GM21717 (cell line): ENCODE data around the gene FHL2.
A peak's percentile ranks its signal among the peaks of the same experiment; 100 is the strongest.

Experiments
- ATAC-seq: cut with Tn5 transposase; IDR thresholded peaks from one replicate; pipeline ENCODE4 v1.9.1; 2021; ENCODE audit warnings: mild to moderate bottlenecking, moderate library complexity; ENCODE audit not compliant: unreplicated experiment

Gene FHL2

DNA sequence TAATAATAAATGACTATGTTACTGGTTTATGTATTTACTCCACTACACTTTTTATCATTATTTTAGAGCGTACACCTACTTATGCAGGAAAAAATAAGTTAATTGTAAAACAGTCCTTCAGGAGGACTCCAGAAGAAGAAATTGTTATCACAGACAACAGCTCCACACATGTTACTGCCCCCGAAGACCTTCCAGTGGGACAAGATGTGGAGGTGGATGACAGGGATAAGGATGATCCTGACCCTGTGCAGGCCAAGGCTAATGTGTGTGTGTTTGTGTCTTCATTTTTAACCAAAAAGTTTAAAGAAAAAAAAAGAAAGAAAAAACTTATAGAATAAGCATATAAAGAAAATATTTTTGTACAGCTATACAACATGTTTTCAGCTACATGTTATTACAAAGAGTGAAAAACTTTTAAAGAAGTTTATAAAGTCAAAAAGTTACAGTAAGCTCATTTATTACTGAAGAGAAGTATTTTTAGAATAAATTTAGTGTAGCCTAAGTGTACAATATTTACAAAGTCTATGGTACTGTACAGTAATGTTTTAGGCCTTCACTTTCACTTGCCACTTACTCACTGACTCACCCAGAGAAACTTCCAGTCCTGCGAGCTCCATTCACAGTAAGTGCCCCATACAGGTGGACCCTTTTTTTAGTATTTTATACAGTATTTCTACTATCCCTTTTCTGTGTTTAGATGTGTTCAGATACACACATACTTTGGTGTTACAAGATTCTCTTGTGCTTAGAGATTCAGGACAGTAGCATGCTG, 76.8 kb downstream of the FHL2 start:
- no peak for ATAC-seq

GRCh38 chr2:105320651-105321215, 78.1 kb downstream of the FHL2 start:
- no peak for ATAC-seq

DNA sequence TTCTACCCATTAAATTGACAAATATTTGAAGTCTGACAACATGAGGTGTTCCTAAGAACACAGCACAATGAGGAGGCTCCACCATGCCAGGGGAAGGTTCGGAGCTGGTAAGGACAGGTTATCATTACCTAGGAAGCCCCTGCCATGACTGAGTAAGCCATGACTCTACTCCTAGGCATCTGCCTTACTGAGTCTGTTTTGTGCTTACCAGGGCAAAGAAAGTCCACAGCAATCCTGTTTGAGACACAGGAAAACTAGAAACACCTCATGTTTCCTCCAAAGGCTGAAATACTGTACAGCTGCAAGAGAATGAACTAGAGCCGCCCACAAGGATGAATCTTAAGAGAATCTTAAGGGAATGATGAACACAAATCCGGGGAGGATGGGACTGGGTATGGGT, 80.9 kb downstream of the FHL2 start:
- ATAC-seq = no peak

DNA sequence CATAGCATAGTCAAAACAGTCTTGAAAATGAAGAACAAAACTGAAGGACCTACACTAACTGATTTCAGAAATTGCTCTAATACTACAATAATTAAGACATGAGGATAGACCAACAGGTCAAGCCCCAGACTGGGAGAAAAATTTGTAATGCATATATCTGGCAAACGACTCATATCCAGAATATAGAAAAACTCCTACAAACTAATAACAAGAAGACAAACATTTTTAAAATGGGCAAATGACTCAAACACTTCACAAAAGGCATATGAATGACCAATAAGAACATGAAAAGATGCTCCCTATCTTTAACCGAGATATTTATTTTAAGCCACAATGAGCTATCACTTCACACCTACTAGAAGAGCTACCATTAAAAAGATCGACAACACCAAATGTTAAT, 83.5 kb downstream of the FHL2 start:
- ATAC-seq = peak; percentile 63

DNA sequence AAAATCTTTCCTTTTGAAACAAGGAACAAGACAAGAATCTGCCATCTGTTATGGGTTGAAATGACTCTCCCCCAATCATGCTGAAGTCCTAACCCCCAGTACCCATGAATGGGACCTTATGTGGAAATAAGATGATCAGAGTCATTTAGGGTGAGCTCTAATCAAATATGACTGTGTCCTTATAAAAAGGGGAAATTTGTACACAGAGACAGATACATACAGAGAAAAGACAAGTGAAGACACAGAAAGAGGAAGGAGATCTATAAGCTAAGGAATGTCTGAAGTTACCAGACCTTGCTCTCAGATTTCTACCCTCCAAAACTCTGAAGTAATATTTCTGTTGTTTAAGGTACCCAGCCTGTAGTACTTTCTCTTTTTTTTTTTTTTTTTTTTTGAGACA, 85.0 kb downstream of the FHL2 start:
- ATAC-seq = peak; percentile 47
